Measurements from ENCODE around the gene MYOF.
A peak's percentile ranks its signal among the peaks of the same experiment; 100 is the strongest.
"Not testable (repeated sequence)": the region's sequence is repeated elsewhere in the genome, so short reads cannot be mapped to it uniquely, and the experiment has no call there.

Gene MYOF

GRCh38 chr10:93288679-93289634, 193.2 kb downstream of the MYOF start:
- DNase-seq, result peak; percentile 38

GRCh38 chr10:93287775-93288174, 194.4 kb downstream of the MYOF start:
- no peak for DNase-seq

GRCh38 chr10:93284246-93284645, 197.9 kb downstream of the MYOF start:
- not testable (repeated sequence) for DNase-seq

- DNase-seq, result no peak
Measured at GRCh38 chr10:93281367-93281720, 200.8 kb downstream of the MYOF start.

GRCh38 chr10:93280699-93281366, 201.3 kb downstream of the MYOF start:
- no peak for DNase-seq

GRCh38 chr10:93280121-93280698, 201.9 kb downstream of the MYOF start:
- no peak for DNase-seq

- DNase-seq, result no peak
Measured at GRCh38 chr10:93277360-93277759, 204.8 kb downstream of the MYOF start.

GRCh38 chr10:93274419-93274818, 207.7 kb downstream of the MYOF start:
- no peak for DNase-seq

GRCh38 chr10:93272884-93273675, 209.1 kb downstream of the MYOF start:
- no peak for DNase-seq

GRCh38 chr10:93271347-93271746, 210.8 kb downstream of the MYOF start:
- no peak for DNase-seq

GRCh38 chr10:93269281-93269680, 212.9 kb downstream of the MYOF start:
- DNase-seq, result no peak

- DNase-seq, result no peak
Measured at GRCh38 chr10:93268021-93268420, 214.1 kb downstream of the MYOF start.

GRCh38 chr10:93267521-93267920, 214.6 kb downstream of the MYOF start:
- DNase-seq, result no peak

- no peak for DNase-seq
Measured at GRCh38 chr10:93266858-93267257, 215.3 kb downstream of the MYOF start.

- DNase-seq, result no peak
Measured at GRCh38 chr10:93261961-93262610, 220.0 kb downstream of the MYOF start.

GRCh38 chr10:93261089-93261488, 221.0 kb downstream of the MYOF start:
- no peak for DNase-seq

GRCh38 chr10:93259126-93259525, 223.0 kb downstream of the MYOF start:
- DNase-seq, result no peak

All from NCI-H1436 (cell line).